Upper lobe of left lung (tissue), 6 donors: ENCODE data around the gene CHP1. TPM values are rescaled to one million over a fixed set of nuclear protein-coding genes. Genes with fewer than 3 reads are reported as not detected.

Experiments used
- ATAC-seq, 2 donors: fragments of 200-7000 bp; cut with Tn5 transposase; one replicate each; pipeline ENCODE4 v1.9.1; 2022; ENCODE audit warnings: mild to moderate bottlenecking in 2 of 2, moderate library complexity in 2 of 2; ENCODE audit not compliant: low FRiP score in 2 of 2
- DNase-seq, 2 donors: peaks; one replicate each; pipeline ENCODE4 v3.0.0-alpha.2; 2019 to 2020
- H3K27ac ChIP-seq, 4 donors: fragments of 200-600 bp; sonication (generic); one replicate each; pipeline ENCODE4 v1.5.1; 2016 to 2019
- H3K27me3 ChIP-seq, 4 donors: fragments of 200-600 bp; sonication (generic); one replicate each; pipeline ENCODE4 v1.5.1; 2017 to 2019
- H3K36me3 ChIP-seq, 4 donors: fragments of 200-600 bp; sonication (generic); one replicate each; pipeline ENCODE4 v1.5.1; 2016 to 2019
- H3K4me1 ChIP-seq, 4 donors: fragments of 200-600 bp; sonication (generic); one replicate each; pipeline ENCODE4 v1.5.1; 2018 to 2019
- H3K4me3 ChIP-seq, 4 donors: fragments of 200-600 bp; sonication (generic); one replicate each; pipeline ENCODE4 v1.5.1; 2017 to 2019; ENCODE audit warnings: mild to moderate bottlenecking in 2 of 4, moderate library complexity in 1 of 4
- H3K9me3 ChIP-seq, 4 donors: fragments of 200-600 bp; sonication (generic); one replicate each; pipeline ENCODE4 v1.5.1; 2018 to 2019
- CTCF ChIP-seq, 6 experiments: fragments of 450-650 bp in 4 of 6; fragments of 200-600 bp in 2 of 6; sonication (generic) in 2 of 6; IDR thresholded peaks; one replicate each; pipeline ENCODE4 v1.5.1; 2016 to 2019; ENCODE audit warnings: antibody characterized with exemption in 6 of 6
- EP300 ChIP-seq, 4 donors: sonication (generic); formaldehyde crosslinking; IDR thresholded peaks; one replicate each; pipeline ENCODE4 v1.5.1; 2017; ENCODE audit warnings: antibody characterized with exemption in 4 of 4, control low read depth in 2 of 4
- POLR2A ChIP-seq, 4 donors: fragments of 450-650 bp; IDR thresholded peaks; one replicate each; pipeline ENCODE4 v1.5.1; 2016 to 2017; ENCODE audit warnings: antibody characterized with exemption in 4 of 4, mild to moderate bottlenecking in 2 of 4
- POLR2AphosphoS5 ChIP-seq, 2 donors: sonication (generic); formaldehyde crosslinking; IDR thresholded peaks; one replicate each; pipeline ENCODE4 v1.5.1; 2017; ENCODE audit warnings: antibody characterized with exemption in 2 of 2
- WGBS, 2 donors: methylation state at CpG; one replicate each; pipeline ENCODE4 v1.1.5; 2017 to 2018; 5-methylcytosine and 5-hydroxymethylcytosine counted together
- total RNA-seq, 6 donors: library from RNA; depleted of rRNA in 4 of 6; stranded (reverse); fragments of >200 nt in 4 of 6; gene quantifications; one replicate each; pipeline versions ENCODE4 v1.1.0 to v1.2.1, GENCODE V29; 2016 to 2021
- donor health status: DM: no; HTN: no; CAD: no; lungs with moderate emphysema.
- donor health status: DM: no; HTN: yes; CAD: no; lungs with severe emphysema.

Gene CHP1
- total RNA-seq, result 100 to 1,000 TPM; 130 to 264 (median 200) TPM

GRCh38 chr15:41230650-41231421 lies at the start of gene CHP1, which contains the start of gene EXD1:
Gene CHP1, plus strand, starts transcription at chr15:41231268. Its CDS starts 115 bp downstream, at chr15:41231383.
Gene EXD1, minus strand, starts transcription at chr15:41230757. Its CDS starts 4,182 bp downstream, at chr15:41226575.
- peaks cover 16 to 37% (median 23%) of the 10 kb centered on the region in 4 donors for H3K4me1 ChIP-seq
- TF ChIP-seq POLR2AphosphoS5 (IDR thresholded peaks at IDR 0.05), result peak; percentile 69 to 90
- peak; percentile 94 to 99 (median 98) for TF ChIP-seq CTCF (IDR thresholded peaks at IDR 0.05)
- peak in 3 of 4 donors; percentile 57 to 87 (median 86) for TF ChIP-seq POLR2A (IDR thresholded peaks at IDR 0.05)
- peak in 2 of 4 donors; percentile 1 to 8 for TF ChIP-seq EP300 (IDR thresholded peaks at IDR 0.05)
- ATAC-seq (peak; percentile 99 to 100), DNase-seq (peak; percentile 98 to 99)
- H3K27ac ChIP-seq, result peak within 1 kb of the TSS; percentile 88 to 98 (median 94)
- H3K4me3 ChIP-seq, result peak within 1 kb of the TSS; percentile 63 to 92 (median 78)
- H3K27me3 ChIP-seq, result no peaks in the 10 kb centered on the region
- WGBS, 2 donors, result 0 to 1% methylated on average over 20 to 66 of the region's 72 CpGs
- no peaks in the 10 kb centered on the region for H3K36me3 ChIP-seq
- H3K9me3 ChIP-seq, result no peaks in the 10 kb centered on the region

- DNase-seq (no peak), ATAC-seq (no peak)
- TF ChIP-seq CTCF (IDR thresholded peaks at IDR 0.05) (no peak), POLR2AphosphoS5 (IDR thresholded peaks at IDR 0.05) (no peak), POLR2A (IDR thresholded peaks at IDR 0.05) (no peak), EP300 (IDR thresholded peaks at IDR 0.05) (no peak)
- 63% methylated on average over 4 of the region's 4 CpGs for WGBS, 2 donors
- Histone ChIP-seq H3K36me3 (no peaks in the 10 kb centered on the region), H3K9me3 (no peaks in the 10 kb centered on the region), H3K27ac (no peak overlapping the region), H3K4me1 (peaks cover 0 to 5% (median 0%) of the 10 kb centered on the region in 4 donors), H3K27me3 (no peaks in the 10 kb centered on the region), H3K4me3 (no peak overlapping the region)
Observed at GRCh38 chr15:41182266-41182665, 48.8 kb upstream of the CHP1 start.

GRCh38 chr15:41183581-41183980 lies 47.5 kb upstream of the CHP1 start:
- Histone ChIP-seq H3K27me3 (no peaks in the 10 kb centered on the region), H3K27ac (no peak overlapping the region), H3K9me3 (no peaks in the 10 kb centered on the region), H3K4me1 (peaks cover 0 to 5% (median 0%) of the 10 kb centered on the region in 4 donors), H3K4me3 (no peak overlapping the region), H3K36me3 (no peaks in the 10 kb centered on the region)
- no peak for DNase-seq
- no peak for ATAC-seq
- 65 to 67% methylated on average over 2 of the region's 2 CpGs for WGBS, 2 donors
- TF ChIP-seq POLR2AphosphoS5 (IDR thresholded peaks at IDR 0.05), result no peak
- no peak for TF ChIP-seq EP300 (IDR thresholded peaks at IDR 0.05)
- no peak for TF ChIP-seq CTCF (IDR thresholded peaks at IDR 0.05)
- TF ChIP-seq POLR2A (IDR thresholded peaks at IDR 0.05), result no peak

- DNase-seq (no peak), ATAC-seq (no peak)
- 86 to 95% methylated on average over 1 of the region's 1 CpG for WGBS, 2 donors
- no peak for TF ChIP-seq POLR2AphosphoS5 (IDR thresholded peaks at IDR 0.05)
- no peak for TF ChIP-seq EP300 (IDR thresholded peaks at IDR 0.05)
- no peak for TF ChIP-seq CTCF (IDR thresholded peaks at IDR 0.05)
- no peak for TF ChIP-seq POLR2A (IDR thresholded peaks at IDR 0.05)
- Histone ChIP-seq H3K4me1 (no peaks in the 10 kb centered on the region), H3K4me3 (no peak overlapping the region), H3K36me3 (no peaks in the 10 kb centered on the region), H3K9me3 (no peaks in the 10 kb centered on the region), H3K27ac (no peak overlapping the region), H3K27me3 (no peaks in the 10 kb centered on the region)
Observed at GRCh38 chr15:41194444-41194843, 36.6 kb upstream of the CHP1 start.
